Measurements from ENCODE around the gene NALCN. TPM values are rescaled to one million over a fixed set of nuclear protein-coding genes. Genes with fewer than 3 reads are reported as not detected.
A peak's percentile ranks its signal among the peaks of the same experiment; 100 is the strongest.

The NALCN gene
- total RNA-seq, 1 experiment from 2014 or later: 8.5 TPM

- no peaks in the 10 kb centered on the region for H3K4me1 Mint-ChIP-seq (ENCODE audit: insufficient read depth, unreplicated experiment)
- no peak overlapping the region for H3K4me3 Mint-ChIP-seq (ENCODE audit: unreplicated experiment)
- H3K36me3 Mint-ChIP-seq (ENCODE audit: insufficient read depth, unreplicated experiment): no peaks in the 10 kb centered on the region
- ChIA-PET CTCF (interaction anchor here (1.1 kb wide), 1 partner anchor 305 kb away, joined by 3 read pairs; no protein-coding TSS in a partner anchor), POLR2A (interaction anchor here (0.6 kb wide), 1 partner anchor 511 kb away, joined by 3 read pairs; no protein-coding TSS in a partner anchor)
- intact Hi-C loops (cut with micrococcal nuclease): no loop called here
- H3K9me3 Mint-ChIP-seq (ENCODE audit: unreplicated experiment): no peaks in the 10 kb centered on the region
- DNase-seq (ENCODE audit: unreplicated experiment): no peak
- H3K27me3 Mint-ChIP-seq (ENCODE audit: insufficient read depth, unreplicated experiment): no peaks in the 10 kb centered on the region
- no TSS peak for BruUV-seq (replicated peaks)
- H3K27ac Mint-ChIP-seq (ENCODE audit: low read depth, unreplicated experiment): no peak overlapping the region
- TF ChIP-seq, protein P1, sequence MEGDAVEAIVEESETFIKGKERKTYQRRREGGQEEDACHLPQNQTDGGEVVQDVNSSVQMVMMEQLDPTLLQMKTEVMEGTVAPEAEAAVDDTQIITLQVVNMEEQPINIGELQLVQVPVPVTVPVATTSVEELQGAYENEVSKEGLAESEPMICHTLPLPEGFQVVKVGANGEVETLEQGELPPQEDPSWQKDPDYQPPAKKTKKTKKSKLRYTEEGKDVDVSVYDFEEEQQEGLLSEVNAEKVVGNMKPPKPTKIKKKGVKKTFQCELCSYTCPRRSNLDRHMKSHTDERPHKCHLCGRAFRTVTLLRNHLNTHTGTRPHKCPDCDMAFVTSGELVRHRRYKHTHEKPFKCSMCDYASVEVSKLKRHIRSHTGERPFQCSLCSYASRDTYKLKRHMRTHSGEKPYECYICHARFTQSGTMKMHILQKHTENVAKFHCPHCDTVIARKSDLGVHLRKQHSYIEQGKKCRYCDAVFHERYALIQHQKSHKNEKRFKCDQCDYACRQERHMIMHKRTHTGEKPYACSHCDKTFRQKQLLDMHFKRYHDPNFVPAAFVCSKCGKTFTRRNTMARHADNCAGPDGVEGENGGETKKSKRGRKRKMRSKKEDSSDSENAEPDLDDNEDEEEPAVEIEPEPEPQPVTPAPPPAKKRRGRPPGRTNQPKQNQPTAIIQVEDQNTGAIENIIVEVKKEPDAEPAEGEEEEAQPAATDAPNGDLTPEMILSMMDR (IDR thresholded peaks at IDR 0.05; ENCODE audit: unreplicated experiment): no peak
Measured at GRCh38 chr13:101185606-101186005, 230.7 kb downstream of the NALCN start.

GRCh38 chr13:101181076-101181685 lies 235.1 kb downstream of the NALCN start:
- intact Hi-C loops (cut with micrococcal nuclease): no loop called here
- CTCF ChIA-PET: interaction anchor here (1.1 kb wide), 1 partner anchor 26 kb away, joined by 3 read pairs; no protein-coding TSS in a partner anchor
- Mint-ChIP-seq H3K4me3 (ENCODE audit: unreplicated experiment) (no peak overlapping the region), H3K9me3 (ENCODE audit: unreplicated experiment) (no peaks in the 10 kb centered on the region), H3K27me3 (ENCODE audit: insufficient read depth, unreplicated experiment) (no peaks in the 10 kb centered on the region), H3K27ac (ENCODE audit: low read depth, unreplicated experiment) (no peak overlapping the region), H3K4me1 (ENCODE audit: insufficient read depth, unreplicated experiment) (no peaks in the 10 kb centered on the region), H3K36me3 (ENCODE audit: insufficient read depth, unreplicated experiment) (no peaks in the 10 kb centered on the region)
- POLR2A ChIA-PET: no interaction called here
- TF ChIP-seq, protein P1 (IDR thresholded peaks at IDR 0.05; ENCODE audit: unreplicated experiment): no peak
- no TSS peak for BruUV-seq (replicated peaks)
- DNase-seq (ENCODE audit: unreplicated experiment): peak; percentile 6

DNA sequence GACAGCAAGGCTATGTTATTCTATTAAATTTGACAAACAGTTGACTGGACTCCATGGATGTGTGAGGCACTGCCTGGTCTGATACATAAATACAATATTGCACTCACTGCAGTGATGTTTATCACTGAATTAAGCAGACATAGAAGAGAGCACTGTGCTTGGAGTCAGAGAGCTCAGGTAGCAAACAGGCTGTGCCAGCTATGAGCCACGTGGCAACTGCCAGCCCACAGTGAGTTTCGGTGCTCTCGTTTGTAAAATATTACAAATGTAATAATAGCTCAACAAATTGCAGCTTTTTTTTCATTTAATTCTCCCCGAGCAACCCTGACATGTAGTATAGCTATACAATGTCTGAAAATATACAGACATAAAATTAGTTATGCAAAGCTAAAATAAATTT lies 237.3 kb downstream of the NALCN start:
- Mint-ChIP-seq H3K36me3 (ENCODE audit: insufficient read depth, unreplicated experiment) (no peaks in the 10 kb centered on the region), H3K27me3 (ENCODE audit: insufficient read depth, unreplicated experiment) (no peaks in the 10 kb centered on the region), H3K9me3 (ENCODE audit: unreplicated experiment) (no peaks in the 10 kb centered on the region), H3K4me1 (ENCODE audit: insufficient read depth, unreplicated experiment) (no peaks in the 10 kb centered on the region), H3K27ac (ENCODE audit: low read depth, unreplicated experiment) (no peak overlapping the region), H3K4me3 (ENCODE audit: unreplicated experiment) (no peak overlapping the region)
- TF ChIP-seq, protein P1 (IDR thresholded peaks at IDR 0.05; ENCODE audit: unreplicated experiment): no peak
- DNase-seq (ENCODE audit: unreplicated experiment): no peak
- POLR2A ChIA-PET: no interaction called here
- CTCF ChIA-PET: interaction anchor here (1.1 kb wide), 1 partner anchor 24 kb away, joined by 5 read pairs; no protein-coding TSS in a partner anchor
- BruUV-seq (replicated peaks): no TSS peak
- intact Hi-C loops (cut with micrococcal nuclease): no loop called here

DNA sequence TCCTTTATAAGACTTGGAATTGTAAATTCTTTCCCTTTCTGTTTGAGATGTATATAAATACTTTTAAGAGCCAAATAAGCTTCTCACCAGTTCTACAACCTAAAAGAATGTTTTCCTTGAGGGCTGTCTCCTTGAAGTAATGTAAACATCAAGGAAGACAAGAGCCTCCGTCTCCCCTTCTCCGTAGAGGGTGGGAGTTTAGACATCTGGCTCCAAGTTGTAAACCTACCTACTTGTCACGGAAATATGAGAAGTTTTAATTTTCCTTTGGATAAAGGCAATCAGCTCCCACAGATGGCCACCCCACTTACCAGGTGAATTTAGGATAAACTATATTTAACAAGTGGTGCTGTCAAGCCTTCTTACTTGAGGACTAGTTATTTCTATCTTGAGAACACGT lies 237.9 kb downstream of the NALCN start:
- intact Hi-C loops (cut with micrococcal nuclease): no loop called here
- ChIA-PET POLR2A (interaction anchor here (0.5 kb wide), 1 partner anchor 18 kb away, joined by 3 read pairs; no protein-coding TSS in a partner anchor), CTCF (interaction anchor here (1.1 kb wide), 1 partner anchor 23 kb away, joined by 5 read pairs; no protein-coding TSS in a partner anchor)
- no peak for DNase-seq (ENCODE audit: unreplicated experiment)
- Mint-ChIP-seq H3K27me3 (ENCODE audit: insufficient read depth, unreplicated experiment) (no peaks in the 10 kb centered on the region), H3K27ac (ENCODE audit: low read depth, unreplicated experiment) (no peak overlapping the region), H3K36me3 (ENCODE audit: insufficient read depth, unreplicated experiment) (no peaks in the 10 kb centered on the region), H3K4me1 (ENCODE audit: insufficient read depth, unreplicated experiment) (no peaks in the 10 kb centered on the region), H3K9me3 (ENCODE audit: unreplicated experiment) (no peaks in the 10 kb centered on the region), H3K4me3 (ENCODE audit: unreplicated experiment) (no peak overlapping the region)
- TF ChIP-seq, protein P1 (IDR thresholded peaks at IDR 0.05; ENCODE audit: unreplicated experiment): no peak
- no TSS peak for BruUV-seq (replicated peaks)
